ENCODE data around the gene STK25. TPM values are rescaled to one million over a fixed set of nuclear protein-coding genes. Genes with fewer than 3 reads are reported as not detected.

The STK25 gene
- total and polyA plus RNA-seq, 2 of the 8 experiments (the other 6 are each of a cell fraction or from before 2014, with no cell fraction given): 159 to 546 TPM

- TF ChIP-seq ATF3 (IDR thresholded peaks at IDR 0.05; ENCODE audit: insufficient read depth, low read depth, low read length) (no peak), SUZ12 (IDR thresholded peaks at IDR 0.05; ENCODE audit: low read length) (no peak), RBBP5 (IDR thresholded peaks at IDR 0.05; ENCODE audit: borderline replicate concordance, low read depth, low read length) (no peak), POLR2A (IDR thresholded peaks at IDR 0.05; ENCODE audit: control extremely low read depth in 1 of 2, low read depth in 2 of 2, low read length in 2 of 2) (no peak), CHD2 (IDR thresholded peaks at IDR 0.05; ENCODE audit: low read length) (no peak), SAP30 (IDR thresholded peaks at IDR 0.05; ENCODE audit: insufficient read depth, insufficient replicate concordance, low read length) (no peak), CTCF (IDR thresholded peaks at IDR 0.05; ENCODE audit: control extremely low read depth in 1 of 3, insufficient read depth in 1 of 3, low read depth in 1 of 3, low read length in 3 of 3) (no peak), E2F6 (IDR thresholded peaks at IDR 0.05) (no peak), RNF2 (IDR thresholded peaks at IDR 0.05; ENCODE audit: borderline replicate concordance, low read depth, low read length, missing control alignments, poor library complexity, severe bottlenecking) (no peak)
These were observed 31.4 kb upstream of the STK25 start (continued) for GRCh38 chr2:241539616-241540374.
